Measurements from ENCODE around the gene TEX44. TPM values are rescaled to one million over a fixed set of nuclear protein-coding genes. Genes with fewer than 3 reads are reported as not detected.

The TEX44 gene
- total RNA-seq, 1 experiment from 2014 or later: not detected

GRCh38 chr2:231571661-231572191 is 20.9 kb upstream of the TEX44 start:
- Histone ChIP-seq H3K27ac (ENCODE audit: low read length) (no peak overlapping the region), H3K4me3 (ENCODE audit: low read depth in 2 of 2, low read length in 2 of 2) (no peak overlapping the region), H3K4me1 (ENCODE audit: control insufficient read depth, insufficient read depth, low read length) (no peaks in the 10 kb centered on the region), H3K36me3 (ENCODE audit: control insufficient read depth, insufficient read depth, low read length) (no peaks in the 10 kb centered on the region), H3K9me3 (ENCODE audit: control insufficient read depth, insufficient read depth, low read depth, low read length) (no peaks in the 10 kb centered on the region), H3K27me3 (ENCODE audit: control insufficient read depth, insufficient read depth, low read length) (no peaks in the 10 kb centered on the region)
- ATAC-seq (no peak), DNase-seq (ENCODE audit: low read depth, low spot score) (no peak)
- no TSS peak for BruUV-seq (replicated peaks)
- in situ Hi-C loops (cut with HindIII; ENCODE audit: low pct_unique_long_range_greater_than_20kb, low sequenced_read_pairs): no loop called here
- no peak for TF ChIP-seq REST (IDR thresholded peaks at IDR 0.05; ENCODE audit: insufficient read depth in 1 of 2, low read depth in 2 of 2, low read length in 1 of 2)
- no peak for TF ChIP-seq POLR2AphosphoS5 (IDR thresholded peaks at IDR 0.05; ENCODE audit: low read depth, low read length)
- no peak for TF ChIP-seq CTCF (IDR thresholded peaks at IDR 0.05)
- no peak for TF ChIP-seq SIN3A (IDR thresholded peaks at IDR 0.05; ENCODE audit: borderline replicate concordance, insufficient read depth, low read depth, low read length)
- TF ChIP-seq TCF7L2 (IDR thresholded peaks at IDR 0.05; ENCODE audit: low read depth, low read length): no peak
- ChIA-PET POLR2A (interaction anchor here (0.6 kb wide), 1 partner anchor 403 kb away, joined by 7 read pairs; no protein-coding TSS in a partner anchor), CTCF (no interaction called here)
- intact Hi-C loops (cut with micrococcal nuclease; ENCODE audit: unreplicated experiment): no loop called here

- intact Hi-C loops (cut with micrococcal nuclease; ENCODE audit: unreplicated experiment) (no loop called here), in situ Hi-C loops (cut with HindIII; ENCODE audit: low pct_unique_long_range_greater_than_20kb, low sequenced_read_pairs) (no loop called here)
- H3K36me3 ChIP-seq (ENCODE audit: control insufficient read depth, insufficient read depth, low read length): no peaks in the 10 kb centered on the region
- no peaks in the 10 kb centered on the region for H3K27me3 ChIP-seq (ENCODE audit: control insufficient read depth, insufficient read depth, low read length)
- CTCF ChIA-PET: interaction anchor here (0.6 to 1.0 kb wide), 2 partner anchors 22 to 102 kb away, joined by 3 read pairs; no protein-coding TSS in a partner anchor
- no TSS peak for BruUV-seq (replicated peaks)
- DNase-seq (ENCODE audit: low read depth, low spot score): no peak
- ATAC-seq: no peak
- TF ChIP-seq SIN3A (IDR thresholded peaks at IDR 0.05; ENCODE audit: borderline replicate concordance, insufficient read depth, low read depth, low read length): no peak
- TF ChIP-seq REST (IDR thresholded peaks at IDR 0.05; ENCODE audit: insufficient read depth in 1 of 2, low read depth in 2 of 2, low read length in 1 of 2): no peak
- TF ChIP-seq TCF7L2 (IDR thresholded peaks at IDR 0.05; ENCODE audit: low read depth, low read length): no peak
- no peak for TF ChIP-seq CTCF (IDR thresholded peaks at IDR 0.05)
- TF ChIP-seq POLR2AphosphoS5 (IDR thresholded peaks at IDR 0.05; ENCODE audit: low read depth, low read length): no peak
- H3K9me3 ChIP-seq (ENCODE audit: control insufficient read depth, insufficient read depth, low read depth, low read length): no peaks in the 10 kb centered on the region
- POLR2A ChIA-PET: no interaction called here
- H3K4me1 ChIP-seq (ENCODE audit: control insufficient read depth, insufficient read depth, low read length): no peaks in the 10 kb centered on the region
- no peak overlapping the region for H3K27ac ChIP-seq (ENCODE audit: low read length)
- no peak overlapping the region for H3K4me3 ChIP-seq (ENCODE audit: low read depth in 2 of 2, low read length in 2 of 2)
Observed at GRCh38 chr2:231573096-231573495, 19.6 kb upstream of the TEX44 start.
